ENCODE data around the gene SNRNP40. TPM values are rescaled to one million over a fixed set of nuclear protein-coding genes. Genes with fewer than 3 reads are reported as not detected.

The SNRNP40 gene
- total and polyA plus RNA-seq, 4 donors: 12.3 to 74.3 (median 19.8) TPM

DNA sequence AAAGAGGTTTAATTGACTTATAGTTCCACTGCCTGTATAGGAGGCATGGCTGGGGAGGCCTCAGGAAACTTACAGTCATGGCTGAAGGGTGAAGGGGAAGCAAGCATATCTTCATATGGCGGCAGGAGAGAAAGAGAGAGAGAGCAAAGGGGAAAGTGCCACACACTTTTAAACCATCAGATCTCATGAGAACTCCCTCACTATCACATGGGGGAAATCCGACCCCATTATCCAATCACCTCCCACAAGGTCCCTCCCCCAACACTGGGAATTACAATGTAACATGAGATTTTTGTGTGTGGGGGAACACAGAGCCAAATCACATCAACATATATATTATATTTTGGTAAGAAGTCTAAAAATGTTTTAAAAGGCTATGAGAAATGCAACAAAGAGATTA, 49.0 kb upstream of the SNRNP40 start:
- whole genome bisulfite sequencing: 98% methylated on average over 2 of the region's 2 CpGs
- H3K9me3 ChIP-seq (ENCODE audit: control insufficient read depth in 4 of 4, low read length in 3 of 4): no peaks in the 10 kb centered on the region
- H3K27me3 ChIP-seq (ENCODE audit: control insufficient read depth in 4 of 4, insufficient read depth in 4 of 4, low read length in 3 of 4): no peaks in the 10 kb centered on the region
- H3K4me1 ChIP-seq (ENCODE audit: control insufficient read depth in 4 of 4, insufficient read depth in 4 of 4, low read length in 3 of 4): peaks cover 0 to 1% (median 0%) of the 10 kb centered on the region in 4 donors
- H3K27ac ChIP-seq (ENCODE audit: low read depth in 1 of 2, low read length in 2 of 2): no peak overlapping the region
- TF ChIP-seq HNF4G (IDR thresholded peaks at IDR 0.05) (no peak), JUND (IDR thresholded peaks at IDR 0.05) (no peak), HNF4A (conservative IDR thresholded peaks at IDR 0.05) (no peak)
- TF ChIP-seq, protein P1, sequence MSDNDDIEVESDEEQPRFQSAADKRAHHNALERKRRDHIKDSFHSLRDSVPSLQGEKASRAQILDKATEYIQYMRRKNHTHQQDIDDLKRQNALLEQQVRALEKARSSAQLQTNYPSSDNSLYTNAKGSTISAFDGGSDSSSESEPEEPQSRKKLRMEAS (IDR thresholded peaks at IDR 0.05): no peak
- no peak for DNase-seq (ENCODE audit: low spot score)
- no peak overlapping the region for H3K9ac ChIP-seq (ENCODE audit: low read depth in 1 of 2, low read length in 2 of 2)
- no peak overlapping the region for H3K4me3 ChIP-seq (ENCODE audit: low read depth in 1 of 3, low read length in 3 of 3)
- H3K36me3 ChIP-seq (ENCODE audit: control insufficient read depth in 4 of 4, insufficient read depth in 3 of 4, low read depth in 1 of 4, low read length in 3 of 4): peaks cover 1 to 7% (median 5%) of the 10 kb centered on the region in 4 donors

DNA sequence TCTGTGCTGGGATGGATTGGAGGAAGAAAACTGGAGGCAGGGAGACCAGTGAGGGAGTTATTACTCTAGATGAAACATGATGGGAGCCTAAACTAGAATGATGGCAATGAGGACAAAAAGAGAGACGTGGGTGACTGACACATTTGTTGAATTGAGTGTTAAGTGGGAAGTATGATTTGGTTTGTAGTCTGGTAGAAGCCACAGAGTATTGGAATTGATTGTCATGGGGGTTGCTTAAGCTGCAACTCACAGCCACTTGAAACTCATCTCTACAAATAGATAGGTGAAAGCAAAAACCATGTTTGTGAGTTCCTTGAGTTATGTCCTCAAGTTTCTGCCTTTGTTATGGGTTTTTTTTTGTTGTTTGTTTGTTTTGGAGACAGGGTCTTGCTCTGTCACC, 47.9 kb upstream of the SNRNP40 start:
- Histone ChIP-seq H3K4me1 (ENCODE audit: control insufficient read depth in 4 of 4, insufficient read depth in 4 of 4, low read length in 3 of 4) (peaks cover 0 to 1% (median 0%) of the 10 kb centered on the region in 4 donors), H3K9ac (ENCODE audit: low read depth in 1 of 2, low read length in 2 of 2) (no peak overlapping the region), H3K4me3 (ENCODE audit: low read depth in 1 of 3, low read length in 3 of 3) (no peak overlapping the region), H3K36me3 (ENCODE audit: control insufficient read depth in 4 of 4, insufficient read depth in 3 of 4, low read depth in 1 of 4, low read length in 3 of 4) (peaks cover 1 to 3% (median 3%) of the 10 kb centered on the region in 4 donors), H3K9me3 (ENCODE audit: control insufficient read depth in 4 of 4, low read length in 3 of 4) (no peaks in the 10 kb centered on the region), H3K27me3 (ENCODE audit: control insufficient read depth in 4 of 4, insufficient read depth in 4 of 4, low read length in 3 of 4) (no peaks in the 10 kb centered on the region), H3K27ac (ENCODE audit: low read depth in 1 of 2, low read length in 2 of 2) (no peak overlapping the region)
- 55% methylated on average over 1 of the region's 1 CpG for WGBS
- TF ChIP-seq NR2F2 (IDR thresholded peaks at IDR 0.05): no peak
- no peak for TF ChIP-seq GABPA (IDR thresholded peaks at IDR 0.05 in 1 of 2, conservative IDR thresholded peaks at IDR 0.05 in 1 of 2)
- TF ChIP-seq, protein P1 (IDR thresholded peaks at IDR 0.05): no peak
- TF ChIP-seq JUND (IDR thresholded peaks at IDR 0.05): no peak
- TF ChIP-seq, protein P2, sequence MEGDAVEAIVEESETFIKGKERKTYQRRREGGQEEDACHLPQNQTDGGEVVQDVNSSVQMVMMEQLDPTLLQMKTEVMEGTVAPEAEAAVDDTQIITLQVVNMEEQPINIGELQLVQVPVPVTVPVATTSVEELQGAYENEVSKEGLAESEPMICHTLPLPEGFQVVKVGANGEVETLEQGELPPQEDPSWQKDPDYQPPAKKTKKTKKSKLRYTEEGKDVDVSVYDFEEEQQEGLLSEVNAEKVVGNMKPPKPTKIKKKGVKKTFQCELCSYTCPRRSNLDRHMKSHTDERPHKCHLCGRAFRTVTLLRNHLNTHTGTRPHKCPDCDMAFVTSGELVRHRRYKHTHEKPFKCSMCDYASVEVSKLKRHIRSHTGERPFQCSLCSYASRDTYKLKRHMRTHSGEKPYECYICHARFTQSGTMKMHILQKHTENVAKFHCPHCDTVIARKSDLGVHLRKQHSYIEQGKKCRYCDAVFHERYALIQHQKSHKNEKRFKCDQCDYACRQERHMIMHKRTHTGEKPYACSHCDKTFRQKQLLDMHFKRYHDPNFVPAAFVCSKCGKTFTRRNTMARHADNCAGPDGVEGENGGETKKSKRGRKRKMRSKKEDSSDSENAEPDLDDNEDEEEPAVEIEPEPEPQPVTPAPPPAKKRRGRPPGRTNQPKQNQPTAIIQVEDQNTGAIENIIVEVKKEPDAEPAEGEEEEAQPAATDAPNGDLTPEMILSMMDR (IDR thresholded peaks at IDR 0.05; ENCODE audit: low read depth, low read length, missing input control): no peak
- no peak for TF ChIP-seq HNF4G (IDR thresholded peaks at IDR 0.05)
- TF ChIP-seq SP1 (IDR thresholded peaks at IDR 0.05): no peak
- no peak for TF ChIP-seq TAF1 (conservative IDR thresholded peaks at IDR 0.05)
- TF ChIP-seq, protein P3, sequence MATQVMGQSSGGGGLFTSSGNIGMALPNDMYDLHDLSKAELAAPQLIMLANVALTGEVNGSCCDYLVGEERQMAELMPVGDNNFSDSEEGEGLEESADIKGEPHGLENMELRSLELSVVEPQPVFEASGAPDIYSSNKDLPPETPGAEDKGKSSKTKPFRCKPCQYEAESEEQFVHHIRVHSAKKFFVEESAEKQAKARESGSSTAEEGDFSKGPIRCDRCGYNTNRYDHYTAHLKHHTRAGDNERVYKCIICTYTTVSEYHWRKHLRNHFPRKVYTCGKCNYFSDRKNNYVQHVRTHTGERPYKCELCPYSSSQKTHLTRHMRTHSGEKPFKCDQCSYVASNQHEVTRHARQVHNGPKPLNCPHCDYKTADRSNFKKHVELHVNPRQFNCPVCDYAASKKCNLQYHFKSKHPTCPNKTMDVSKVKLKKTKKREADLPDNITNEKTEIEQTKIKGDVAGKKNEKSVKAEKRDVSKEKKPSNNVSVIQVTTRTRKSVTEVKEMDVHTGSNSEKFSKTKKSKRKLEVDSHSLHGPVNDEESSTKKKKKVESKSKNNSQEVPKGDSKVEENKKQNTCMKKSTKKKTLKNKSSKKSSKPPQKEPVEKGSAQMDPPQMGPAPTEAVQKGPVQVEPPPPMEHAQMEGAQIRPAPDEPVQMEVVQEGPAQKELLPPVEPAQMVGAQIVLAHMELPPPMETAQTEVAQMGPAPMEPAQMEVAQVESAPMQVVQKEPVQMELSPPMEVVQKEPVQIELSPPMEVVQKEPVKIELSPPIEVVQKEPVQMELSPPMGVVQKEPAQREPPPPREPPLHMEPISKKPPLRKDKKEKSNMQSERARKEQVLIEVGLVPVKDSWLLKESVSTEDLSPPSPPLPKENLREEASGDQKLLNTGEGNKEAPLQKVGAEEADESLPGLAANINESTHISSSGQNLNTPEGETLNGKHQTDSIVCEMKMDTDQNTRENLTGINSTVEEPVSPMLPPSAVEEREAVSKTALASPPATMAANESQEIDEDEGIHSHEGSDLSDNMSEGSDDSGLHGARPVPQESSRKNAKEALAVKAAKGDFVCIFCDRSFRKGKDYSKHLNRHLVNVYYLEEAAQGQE (IDR thresholded peaks at IDR 0.05): no peak
- no peak for TF ChIP-seq YY1 (IDR thresholded peaks at IDR 0.05)
- no peak for DNase-seq (ENCODE audit: low spot score)
